Trophoblast cell (in vitro differentiated cells and primary cell): ENCODE data around the gene TIMP3.

ENCODE experiments used
- DNase-seq, 2 donors: peaks; one replicate each; pipeline ENCODE4 v3.0.0-alpha.2; 2016
- H2AFZ ChIP-seq: 2 replicates; pipeline ENCODE4 v1.6.1; 2013; ENCODE audit warnings: low read length, moderate library complexity, mild to moderate bottlenecking; ENCODE audit not compliant: insufficient read depth, poor library complexity
- H2AK5ac ChIP-seq: 2 replicates; pipeline ENCODE4 v1.6.1; 2013; ENCODE audit warnings: mild to moderate bottlenecking, low read length
- H2BK120ac ChIP-seq: 2 replicates; pipeline ENCODE4 v1.6.1; 2013; ENCODE audit warnings: low read length, mild to moderate bottlenecking, moderate library complexity; ENCODE audit not compliant: insufficient read depth, poor library complexity
- H2BK12ac ChIP-seq: 2 replicates; pipeline ENCODE4 v1.6.1; 2013; ENCODE audit warnings: mild to moderate bottlenecking, low read length, moderate library complexity
- H2BK5ac ChIP-seq: 2 replicates; pipeline ENCODE4 v1.6.1; 2013; ENCODE audit warnings: low read length, low read depth, moderate library complexity, mild to moderate bottlenecking; ENCODE audit not compliant: poor library complexity
- H3K14ac ChIP-seq: 2 replicates; pipeline ENCODE4 v1.6.1; 2013; ENCODE audit warnings: mild to moderate bottlenecking, low read length
- H3K18ac ChIP-seq: 2 replicates; pipeline ENCODE4 v1.6.1; 2013; ENCODE audit warnings: mild to moderate bottlenecking, low read length
- H3K23ac ChIP-seq: 2 replicates; pipeline ENCODE4 v1.6.1; 2013; ENCODE audit warnings: low read length
- H3K27ac ChIP-seq: 2 replicates; pipeline ENCODE4 v1.5.1; 2013; ENCODE audit warnings: low read depth, mild to moderate bottlenecking, inconsistent platforms, low read length, moderate library complexity
- H3K27me3 ChIP-seq: 2 replicates; pipeline ENCODE4 v1.6.1; 2013; ENCODE audit warnings: inconsistent platforms, mild to moderate bottlenecking, low read length, moderate library complexity; ENCODE audit not compliant: insufficient read depth
- H3K36me3 ChIP-seq, 2 experiments: 1 replicate in 1 of 2; 2 replicates in 1 of 2; pipeline ENCODE4 v1.6.1; 2013; ENCODE audit warnings: low read length in 2 of 2, mild to moderate bottlenecking in 2 of 2, moderate library complexity in 1 of 2; ENCODE audit not compliant: insufficient read depth in 2 of 2, control insufficient read depth in 1 of 2
- H3K4ac ChIP-seq: 2 replicates; pipeline ENCODE4 v1.6.1; 2013; ENCODE audit warnings: low read depth, mild to moderate bottlenecking, low read length, moderate library complexity
- H3K4me1 ChIP-seq, 2 experiments: 1 replicate in 1 of 2; 2 replicates in 1 of 2; pipeline ENCODE4 v1.6.1; 2013; ENCODE audit warnings: low read length in 2 of 2, mild to moderate bottlenecking in 2 of 2, moderate library complexity in 1 of 2; ENCODE audit not compliant: insufficient read depth in 2 of 2, control insufficient read depth in 1 of 2
- H3K4me2 ChIP-seq: 2 replicates; pipeline ENCODE4 v1.6.1; 2013; ENCODE audit warnings: inconsistent platforms, mild to moderate bottlenecking, low read length, moderate library complexity
- H3K4me3 ChIP-seq: 2 replicates; pipeline ENCODE4 v1.5.1; 2013; ENCODE audit warnings: mild to moderate bottlenecking, low read depth, low read length, inconsistent platforms
- H3K79me1 ChIP-seq: one replicate; pipeline ENCODE4 v1.6.1; 2013; ENCODE audit warnings: low read length
- H3K79me2 ChIP-seq: 2 replicates; pipeline ENCODE4 v1.6.1; 2013; ENCODE audit warnings: low read length, mild to moderate bottlenecking; ENCODE audit not compliant: control insufficient read depth, insufficient read depth, poor library complexity
- H3K9ac ChIP-seq: 2 replicates; pipeline ENCODE4 v1.6.1; 2013; ENCODE audit warnings: mild to moderate bottlenecking, low read length
- H3K9me3 ChIP-seq: 2 replicates; pipeline ENCODE4 v1.6.1; 2013; ENCODE audit warnings: low read depth, mild to moderate bottlenecking, control low read depth, inconsistent platforms, low read length; ENCODE audit not compliant: insufficient read depth
- H4K12ac ChIP-seq: 2 replicates; pipeline ENCODE4 v1.6.1; 2013; ENCODE audit warnings: low read depth, mild to moderate bottlenecking, low read length, moderate library complexity
- H4K8ac ChIP-seq: 2 replicates; pipeline ENCODE4 v1.6.1; 2013; ENCODE audit warnings: low read depth, mild to moderate bottlenecking, low read length, moderate library complexity
- H4K91ac ChIP-seq: one replicate; pipeline ENCODE4 v1.6.1; 2013; ENCODE audit warnings: low read depth, mild to moderate bottlenecking, low read length, moderate library complexity
- WGBS: extraction: QIAGEN DNeasy Blood & Tissue Kit; methylation state at CpG from one replicate; pipeline ENCODE4 v1.1.7; 2013; ENCODE audit warnings: missing lambda C conversion rate; ENCODE audit not compliant: insufficient read length, insufficient coverage; ENCODE audit errors: extremely low coverage; 5-methylcytosine and 5-hydroxymethylcytosine counted together

TIMP3 gene

DNA sequence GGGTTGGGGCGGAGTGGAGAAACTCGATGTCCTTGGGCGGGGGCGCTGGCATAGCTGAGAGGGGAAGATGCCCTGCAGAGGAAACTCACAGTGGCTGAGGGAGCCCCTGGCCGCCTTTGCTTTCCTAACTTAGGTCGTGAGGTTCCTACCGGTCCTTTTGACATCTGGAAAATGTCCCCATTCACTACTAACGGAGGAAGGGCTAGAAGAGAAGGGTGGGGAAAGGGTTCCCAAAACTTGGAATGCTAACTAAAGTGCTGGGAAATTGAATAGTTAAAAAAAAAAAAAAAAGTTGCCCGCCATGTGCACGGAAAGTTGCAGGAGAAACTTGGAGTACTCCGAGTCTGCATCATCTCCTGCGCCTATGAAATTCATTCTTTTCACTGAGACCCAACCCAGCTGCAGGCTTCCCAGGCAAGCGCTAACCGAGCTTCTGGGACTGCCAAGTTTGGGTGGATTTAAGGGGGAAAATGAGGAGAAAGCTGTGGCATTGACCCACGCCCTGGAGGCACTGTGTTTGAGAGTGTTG is 796 bp downstream of the TIMP3 start:
- Histone ChIP-seq H3K4ac (peak overlapping the region; percentile 87), H3K27ac (peak overlapping the region; percentile 32), H3K4me1 (peaks cover 15 to 27% of the 10 kb centered on the region in 2 experiments), H3K79me1 (peaks cover 19% of the 10 kb centered on the region), H2AK5ac (no peak overlapping the region), H2BK120ac (no peak overlapping the region), H4K8ac (peak overlapping the region; percentile 36), H3K79me2 (peaks cover 21% of the 10 kb centered on the region), H2BK12ac (no peak overlapping the region), H3K14ac (peak overlapping the region; percentile 80), H3K23ac (no peak overlapping the region), H3K36me3 (peaks cover 20 to 30% of the 10 kb centered on the region in 2 experiments), H2AFZ (peak overlapping the region; percentile 61), H3K9ac (peak overlapping the region; percentile 93), H4K12ac (no peak overlapping the region), H3K9me3 (peaks cover 2% of the 10 kb centered on the region), H3K18ac (peak overlapping the region; percentile 80), H3K4me3 (peak overlapping the region; percentile 89), H2BK5ac (no peak overlapping the region), H3K27me3 (no peaks in the 10 kb centered on the region), H3K4me2 (peak overlapping the region; percentile 73), H4K91ac (no peak overlapping the region)
- DNase-seq = peak in 1 of 2 donors; percentile 16
- no CpG with 5 or more reads among the region's 15 CpGs for WGBS

DNA sequence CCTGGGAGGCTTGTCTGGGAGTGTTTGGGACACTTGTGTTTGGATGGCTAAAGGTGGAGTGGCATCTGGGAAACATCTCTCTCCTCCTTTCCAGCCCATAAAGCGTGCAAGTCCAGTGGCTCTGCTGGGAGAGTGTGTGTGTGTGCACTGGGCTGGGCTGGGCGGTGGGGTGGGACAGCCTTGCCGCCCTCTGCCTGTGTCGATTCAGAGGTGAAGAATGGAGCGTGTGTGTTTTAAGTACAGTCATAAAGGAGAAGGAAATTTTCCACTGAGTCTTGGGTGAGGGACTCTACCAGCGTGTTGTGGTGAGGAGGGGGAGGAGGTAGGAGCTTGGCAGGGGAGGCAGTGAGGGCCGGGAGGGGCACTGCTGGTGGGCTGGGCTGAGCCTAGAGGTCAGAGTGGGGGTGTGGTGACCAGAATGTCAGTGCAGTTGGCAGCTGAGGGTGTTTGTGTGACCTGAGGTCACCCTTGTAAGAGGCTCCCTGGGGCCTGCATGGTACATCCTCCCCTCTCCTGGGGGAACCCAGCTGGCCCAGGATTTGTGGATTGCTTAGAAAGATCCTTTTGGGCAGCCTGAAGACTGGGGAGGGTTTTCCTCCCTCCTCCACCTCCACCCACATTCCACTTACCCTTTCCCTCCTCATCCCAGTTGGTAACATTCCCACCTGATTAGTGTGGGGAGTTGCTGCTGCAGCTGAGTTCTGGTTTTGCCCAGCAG is 1.7 kb downstream of the TIMP3 start:
- no CpG with 5 or more reads among the region's 7 CpGs for WGBS
- no peak overlapping the region for H2BK12ac ChIP-seq

DNA sequence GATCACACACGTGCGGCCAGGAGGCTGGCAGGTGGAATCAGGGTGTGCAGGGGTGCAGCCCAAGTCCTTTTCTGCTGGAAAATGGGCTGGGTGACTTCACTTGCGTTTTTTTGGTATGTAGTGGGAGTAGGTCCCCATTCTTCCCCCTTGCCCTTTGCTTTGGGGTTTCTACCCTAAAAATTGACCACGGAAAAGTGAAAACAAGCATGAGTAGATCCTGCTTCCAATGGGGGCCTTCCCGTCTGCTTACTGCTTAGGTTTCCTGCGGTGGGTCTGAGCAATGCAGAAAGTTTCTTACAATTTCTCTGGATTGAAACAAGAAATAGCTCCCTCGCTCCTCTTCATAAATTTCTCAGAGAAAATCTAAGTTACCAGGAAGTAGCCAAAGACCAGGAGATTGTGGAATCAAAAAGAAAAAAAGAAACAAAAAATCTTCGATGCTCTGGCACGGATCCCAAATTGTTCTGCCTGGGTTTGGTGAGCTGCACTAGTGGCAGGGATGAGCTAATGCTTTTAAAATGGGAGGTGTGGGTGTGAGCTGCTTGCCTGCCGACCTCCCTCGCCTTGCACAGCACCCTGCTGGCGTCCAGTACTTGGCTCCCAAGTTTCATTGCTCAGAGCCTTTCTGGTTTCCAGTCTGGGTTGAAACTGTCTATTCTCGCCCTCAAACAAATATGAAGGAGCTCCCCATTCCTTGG is 2.4 kb downstream of the TIMP3 start:
- Histone ChIP-seq H3K9ac (no peak overlapping the region), H3K4ac (no peak overlapping the region), H2AK5ac (no peak overlapping the region), H3K79me2 (peaks cover 21% of the 10 kb centered on the region), H2BK5ac (no peak overlapping the region), H3K27me3 (no peaks in the 10 kb centered on the region), H3K9me3 (peaks cover 2% of the 10 kb centered on the region), H2BK12ac (no peak overlapping the region), H3K14ac (no peak overlapping the region), H3K4me2 (peak overlapping the region; percentile 73), H2BK120ac (no peak overlapping the region), H4K91ac (no peak overlapping the region), H3K23ac (no peak overlapping the region), H3K36me3 (peaks cover 23 to 39% of the 10 kb centered on the region in 2 experiments), H3K4me1 (peaks cover 15 to 29% of the 10 kb centered on the region in 2 experiments), H3K27ac (peak overlapping the region; percentile 6), H3K4me3 (peak overlapping the region; percentile 89), H2AFZ (no peak overlapping the region), H4K12ac (no peak overlapping the region), H3K18ac (no peak overlapping the region), H4K8ac (no peak overlapping the region), H3K79me1 (peaks cover 19% of the 10 kb centered on the region)
- peak in 1 of 2 donors; percentile 28 for DNase-seq
- no CpG with 5 or more reads among the region's 13 CpGs for WGBS

More for the DNA sequence above, 1.7 kb downstream of the TIMP3 start:
- Histone ChIP-seq H3K79me2 (peaks cover 21% of the 10 kb centered on the region), H4K12ac (no peak overlapping the region), H4K91ac (peak overlapping the region; percentile 8), H3K14ac (peak overlapping the region; percentile 37), H3K27ac (no peak overlapping the region), H3K79me1 (peaks cover 19% of the 10 kb centered on the region), H2AK5ac (no peak overlapping the region), H2BK120ac (no peak overlapping the region), H3K27me3 (no peaks in the 10 kb centered on the region), H3K18ac (peak overlapping the region; percentile 38), H3K4me3 (peak overlapping the region; percentile 89), H3K4me2 (peak overlapping the region; percentile 73), H3K9me3 (peaks cover 2% of the 10 kb centered on the region), H3K9ac (peak overlapping the region; percentile 91), H3K4ac (peak overlapping the region; percentile 19), H3K4me1 (peaks cover 15 to 28% of the 10 kb centered on the region in 2 experiments), H2BK5ac (peak overlapping the region; percentile 8), H3K36me3 (peaks cover 22 to 33% of the 10 kb centered on the region in 2 experiments), H4K8ac (no peak overlapping the region), H2AFZ (no peak overlapping the region), H3K23ac (no peak overlapping the region)
- DNase-seq = peak in 1 of 2 donors; percentile 26

DNA sequence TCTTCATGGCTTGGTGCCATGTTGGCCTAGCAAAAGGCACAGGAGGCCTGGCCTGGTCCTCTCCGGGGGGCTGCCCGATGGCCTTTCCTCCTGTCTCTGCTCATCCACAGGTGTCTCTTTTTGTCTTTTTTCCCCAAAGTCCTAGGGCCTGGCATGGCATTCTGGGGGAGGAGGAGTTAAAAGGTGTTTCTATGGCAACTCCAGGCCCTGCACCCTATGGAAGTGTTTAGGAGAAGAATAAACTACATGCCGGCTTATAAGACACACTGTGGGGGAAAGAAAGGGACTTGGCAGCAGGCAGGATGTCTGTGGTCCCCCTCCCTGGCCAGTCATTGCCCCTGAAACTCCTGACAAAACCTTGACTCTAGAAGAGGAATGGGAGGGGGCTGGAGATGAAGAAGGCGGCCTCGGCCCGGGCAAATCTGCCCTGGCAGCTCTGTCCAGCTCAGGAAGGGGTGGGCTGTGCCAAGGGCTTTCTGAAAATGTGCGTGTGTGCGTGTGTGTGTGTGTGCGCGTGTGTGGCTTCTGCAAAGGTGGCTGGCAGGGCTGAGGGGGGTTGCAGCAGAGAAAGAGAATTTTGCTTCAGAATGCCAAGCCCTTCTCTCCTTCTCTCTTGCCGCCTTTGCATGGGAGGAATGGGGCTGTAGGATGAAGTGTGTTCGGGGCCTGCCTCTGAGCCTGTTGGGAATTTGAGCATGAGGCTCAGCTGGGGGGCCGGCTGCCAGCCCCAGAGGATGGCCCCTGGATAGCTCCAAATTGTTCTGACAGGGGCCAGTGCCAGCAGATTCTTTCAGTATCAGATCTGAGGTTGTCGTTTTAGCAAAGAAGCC is 3.2 kb downstream of the TIMP3 start:
- Histone ChIP-seq H2BK12ac (no peak overlapping the region), H3K4me3 (no peak overlapping the region), H3K36me3 (peaks cover 23 to 43% of the 10 kb centered on the region in 2 experiments), H4K12ac (no peak overlapping the region), H4K8ac (no peak overlapping the region), H3K9me3 (peaks cover 2% of the 10 kb centered on the region), H3K18ac (no peak overlapping the region), H3K14ac (no peak overlapping the region), H3K27me3 (no peaks in the 10 kb centered on the region), H2BK120ac (no peak overlapping the region), H3K4me1 (peaks cover 15 to 29% of the 10 kb centered on the region in 2 experiments), H3K27ac (no peak overlapping the region), H3K9ac (no peak overlapping the region), H3K4me2 (peak overlapping the region; percentile 73), H2BK5ac (no peak overlapping the region), H3K23ac (no peak overlapping the region), H2AFZ (no peak overlapping the region), H3K79me1 (peaks cover 16% of the 10 kb centered on the region), H2AK5ac (no peak overlapping the region), H3K79me2 (peaks cover 22% of the 10 kb centered on the region), H3K4ac (no peak overlapping the region), H4K91ac (no peak overlapping the region)
- WGBS = no CpG with 5 or more reads among the region's 14 CpGs
- peak in 1 of 2 donors; percentile 30 for DNase-seq
